MCF 10A (cell line): ENCODE results near the gene MYL2. TPM values are rescaled to one million over a fixed set of nuclear protein-coding genes. Genes with fewer than 3 reads are reported as not detected.
"Not testable (repeated sequence)": the region's sequence is repeated elsewhere in the genome, so short reads cannot be mapped to it uniquely, and the experiment has no call there.

Source experiments
- BruUV-seq: library from RNA; stranded (reverse); fragments of 400-500 nt; replicated peaks from 2 replicates; lab custom pipeline; 2021; lab: Mats Ljungman, UMichigan
- CTCF ChIA-PET: fragments of 300-600 bp; sonication (Branson Sonifier 250); formaldehyde crosslinking; extraction: SDS; loops from one replicate; lab custom pipeline; 2021; ENCODE audit warnings: antibody characterized with exemption, inconsistent platforms; lab: Yijun Ruan, JAX
- POLR2A ChIA-PET: fragments of 300-600, 350-650 bp; sonication (Branson Sonifier 250); formaldehyde crosslinking; extraction: SDS; loops from one replicate; lab custom pipeline; 2020; ENCODE audit warnings: antibody characterized with exemption, inconsistent platforms; lab: Yijun Ruan, JAX
- DNase-seq: peaks from one replicate; pipeline ENCODE4 v3.0.0-alpha.2; 2018; ENCODE audit not compliant: unreplicated experiment
- H3K27ac Mint-ChIP-seq: one replicate; pipeline ENCODE4 v1.8.0; 2022; ENCODE audit warnings: mild to moderate bottlenecking, low read depth, mixed read lengths; ENCODE audit not compliant: unreplicated experiment
- H3K27me3 Mint-ChIP-seq: one replicate; pipeline ENCODE4 v1.8.0; 2022; ENCODE audit warnings: mixed read lengths; ENCODE audit not compliant: insufficient read depth, unreplicated experiment
- H3K36me3 Mint-ChIP-seq: one replicate; pipeline ENCODE4 v1.8.0; 2022; ENCODE audit warnings: mild to moderate bottlenecking, moderate library complexity, mixed read lengths; ENCODE audit not compliant: insufficient read depth, unreplicated experiment
- H3K4me1 Mint-ChIP-seq: one replicate; pipeline ENCODE4 v1.8.0; 2022; ENCODE audit warnings: mixed read lengths; ENCODE audit not compliant: insufficient read depth, unreplicated experiment
- H3K4me3 Mint-ChIP-seq: one replicate; pipeline ENCODE4 v1.8.0; 2022; ENCODE audit warnings: mild to moderate bottlenecking, moderate library complexity, mixed read lengths; ENCODE audit not compliant: unreplicated experiment
- H3K9me3 Mint-ChIP-seq: one replicate; pipeline ENCODE4 v1.8.0; 2022; ENCODE audit warnings: mixed read lengths; ENCODE audit not compliant: unreplicated experiment
- CTCF ChIP-seq: fragments of 200-600 bp; IDR thresholded peaks from one replicate; pipeline ENCODE4 v1.8.0; 2022; ENCODE audit warnings: antibody characterized with exemption, mild to moderate bottlenecking; ENCODE audit not compliant: unreplicated experiment
- intact Hi-C: fragments of 100-400 bp; cut with micrococcal nuclease; formaldehyde crosslinking; loops from 2 replicates; pipeline ENCODE4 v1.14.1; 2022
- total RNA-seq: library from RNA; stranded (reverse); gene quantifications from 2 replicates; pipeline ENCODE4 v1.2.3, GENCODE V29; 2022

Gene MYL2
- total RNA-seq, 1 experiment from 2014 or later, result not detected

- POLR2A ChIA-PET, result interaction anchor here (0.6 kb wide), 1 partner anchor 16 kb away, joined by 3 read pairs; no protein-coding TSS in a partner anchor
- no peaks in the 10 kb centered on the region for H3K9me3 Mint-ChIP-seq
- CTCF ChIA-PET, result interaction anchor here (0.6 to 2.6 kb wide), 2 partner anchors 20 to 27 kb away, joined by 4 to 8 read pairs; no protein-coding TSS in a partner anchor
- intact Hi-C loops, result no loop called here
- H3K27ac Mint-ChIP-seq, result no peak overlapping the region
- no TSS peak for BruUV-seq
- no peak overlapping the region for H3K4me3 Mint-ChIP-seq
- no peak for DNase-seq
- no peaks in the 10 kb centered on the region for H3K4me1 Mint-ChIP-seq
- no peak for TF ChIP-seq CTCF
- H3K27me3 Mint-ChIP-seq, result peaks cover 37% of the 10 kb centered on the region
- no peaks in the 10 kb centered on the region for H3K36me3 Mint-ChIP-seq
These were observed 37.3 kb upstream of the MYL2 start for GRCh38 chr12:110957652-110958051.

GRCh38 chr12:110957159-110957558 is 36.8 kb upstream of the MYL2 start:
- peaks cover 37% of the 10 kb centered on the region for H3K27me3 Mint-ChIP-seq
- H3K4me3 Mint-ChIP-seq, result no peak overlapping the region
- CTCF ChIA-PET, result interaction anchor here (0.6 kb wide), 1 partner anchor 27 kb away, joined by 4 read pairs; no protein-coding TSS in a partner anchor
- POLR2A ChIA-PET, result no interaction called here
- no peaks in the 10 kb centered on the region for H3K9me3 Mint-ChIP-seq
- no peak for TF ChIP-seq CTCF
- H3K36me3 Mint-ChIP-seq, result no peaks in the 10 kb centered on the region
- H3K4me1 Mint-ChIP-seq, result no peaks in the 10 kb centered on the region
- DNase-seq, result no peak
- intact Hi-C loops, result no loop called here
- BruUV-seq, result no TSS peak
- no peak overlapping the region for H3K27ac Mint-ChIP-seq

GRCh38 chr12:110950867-110951266 is 30.5 kb upstream of the MYL2 start:
- POLR2A ChIA-PET, H3K36me3 Mint-ChIP-seq, H3K4me1 Mint-ChIP-seq, DNase-seq, intact Hi-C loops, H3K4me3 Mint-ChIP-seq, H3K27ac Mint-ChIP-seq, BruUV-seq, H3K9me3 Mint-ChIP-seq, CTCF ChIA-PET: not testable (repeated sequence)
- H3K27me3 Mint-ChIP-seq, result peaks cover 29% of the 10 kb centered on the region

DNA sequence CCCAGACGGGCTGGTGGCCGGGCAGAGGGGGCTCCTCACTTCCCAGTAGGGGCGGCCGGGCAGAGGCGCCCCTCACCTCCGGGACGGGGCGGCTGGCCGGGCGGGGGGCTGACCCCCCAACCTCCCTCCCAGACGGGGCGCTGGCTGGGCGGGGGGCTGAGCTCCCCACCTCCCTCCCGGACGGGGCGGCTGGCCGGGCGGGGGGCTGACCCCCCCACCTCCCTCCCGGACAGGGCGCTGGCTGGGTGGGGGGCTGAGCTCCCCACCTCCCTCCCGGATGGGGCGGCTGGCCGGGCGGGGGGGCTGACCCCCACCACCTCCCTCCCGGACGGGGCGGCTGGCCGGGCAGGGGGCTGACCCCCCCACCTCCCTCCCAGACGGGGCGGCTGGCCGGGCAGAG is 30.1 kb upstream of the MYL2 start:
- H3K4me3 Mint-ChIP-seq, H3K4me1 Mint-ChIP-seq, H3K36me3 Mint-ChIP-seq, H3K9me3 Mint-ChIP-seq, intact Hi-C loops, DNase-seq, BruUV-seq, H3K27ac Mint-ChIP-seq, CTCF ChIA-PET, POLR2A ChIA-PET: not testable (repeated sequence)
- H3K27me3 Mint-ChIP-seq, result peaks cover 29% of the 10 kb centered on the region

DNA sequence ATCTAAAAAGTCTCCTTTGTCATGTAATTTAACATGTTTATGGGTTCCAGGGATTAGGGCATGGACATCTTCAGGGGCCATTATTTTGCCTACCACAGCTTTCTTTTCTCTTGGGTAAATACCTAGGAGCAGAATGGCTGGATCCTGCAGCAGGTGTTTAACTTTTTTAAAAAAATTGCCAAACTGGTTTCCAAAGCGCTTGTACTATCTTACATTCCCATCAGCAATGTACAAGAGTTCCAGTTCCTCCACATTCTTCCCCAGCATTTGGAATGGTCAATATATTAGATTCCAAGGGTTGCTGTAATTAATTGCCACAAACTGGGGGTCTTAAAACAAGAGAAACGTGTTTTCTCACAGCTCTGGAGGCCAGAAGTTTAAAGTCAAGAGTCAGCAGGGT is 27.7 kb upstream of the MYL2 start:
- no peak for TF ChIP-seq CTCF
- ChIA-PET CTCF (interaction anchor here (0.6 kb wide), 1 partner anchor 75 kb away, joined by 3 read pairs; no protein-coding TSS in a partner anchor), POLR2A (no interaction called here)
- no TSS peak for BruUV-seq
- H3K27me3 Mint-ChIP-seq, result peaks cover 15% of the 10 kb centered on the region
- no peak overlapping the region for H3K27ac Mint-ChIP-seq
- intact Hi-C loops, result no loop called here
- DNase-seq, result no peak
- no peaks in the 10 kb centered on the region for H3K4me1 Mint-ChIP-seq
- peaks cover 5% of the 10 kb centered on the region for H3K36me3 Mint-ChIP-seq
- H3K9me3 Mint-ChIP-seq, result no peaks in the 10 kb centered on the region
- H3K4me3 Mint-ChIP-seq, result no peak overlapping the region
